Tibial nerve (tissue), 4 donors: Measurements from ENCODE around the gene RRAS2. TPM values are rescaled to one million over a fixed set of nuclear protein-coding genes. Genes with fewer than 3 reads are reported as not detected.
"Not testable (repeated sequence)": the region's sequence is repeated elsewhere in the genome, so short reads cannot be mapped to it uniquely, and the experiment has no call there.

Experiments
- DNase-seq, 2 donors: peaks; one replicate each; pipeline ENCODE4 v3.0.0-alpha.2; 2019; ENCODE audit warnings: low spot score in 2 of 2
- H3K27ac ChIP-seq, 4 donors: fragments of 200-600 bp; sonication (generic) in 3 of 4; one replicate each; pipeline ENCODE4 v1.5.1; 2017 to 2019; ENCODE audit warnings: mild to moderate bottlenecking in 1 of 4
- H3K27me3 ChIP-seq, 2 donors: fragments of 200-600 bp; sonication (generic) in 1 of 2; one replicate each; pipeline versions ENCODE4 v1.5.1 to v1.6.0; 2017 to 2019
- H3K36me3 ChIP-seq, 3 donors: fragments of 200-600 bp; sonication (generic); one replicate each; pipeline ENCODE4 v1.5.1; 2018 to 2019
- H3K4me1 ChIP-seq, 4 donors: fragments of 200-600 bp; sonication (generic) in 3 of 4; one replicate each; pipeline ENCODE4 v1.5.1; 2017 to 2019
- H3K4me3 ChIP-seq, 4 donors: fragments of 200-600 bp; sonication (generic) in 3 of 4; one replicate each; pipeline ENCODE4 v1.5.1; 2017 to 2019; ENCODE audit warnings: mild to moderate bottlenecking in 1 of 4, moderate library complexity in 1 of 4
- H3K9me3 ChIP-seq, 4 donors: fragments of 200-600 bp; sonication (generic) in 3 of 4; one replicate each; pipeline ENCODE4 v1.5.1; 2017 to 2019
- CTCF ChIP-seq, 5 experiments: fragments of 200-600 bp in 3 of 5; fragments of 450-650 bp in 2 of 5; sonication (generic) in 3 of 5; IDR thresholded peaks; one replicate each; pipeline ENCODE4 v1.5.1; 2016 to 2019; ENCODE audit warnings: antibody characterized with exemption in 5 of 5, mild to moderate bottlenecking in 3 of 5, moderate library complexity in 2 of 5
- EP300 ChIP-seq, 2 donors: sonication (generic); formaldehyde crosslinking; IDR thresholded peaks; one replicate each; pipeline ENCODE4 v1.6.1; 2017; ENCODE audit warnings: antibody characterized with exemption in 2 of 2, mild to moderate bottlenecking in 1 of 2
- POLR2A ChIP-seq, 2 donors: fragments of 450-650 bp; IDR thresholded peaks; one replicate each; pipeline ENCODE4 v1.6.1; 2017; ENCODE audit warnings: antibody characterized with exemption in 2 of 2, mild to moderate bottlenecking in 2 of 2, moderate library complexity in 2 of 2
- WGBS, 2 donors: methylation state at CpG; one replicate each; pipeline ENCODE4 v1.1.5; 2018; 5-methylcytosine and 5-hydroxymethylcytosine counted together
- total RNA-seq, 4 donors: library from RNA; depleted of rRNA; stranded (reverse); fragments of >200 nt; gene quantifications; one replicate each; pipeline ENCODE4 v1.1.0, GENCODE V29; 2016

RRAS2 gene
- total RNA-seq: 10 to 100 TPM; 43.2 to 64.0 (median 46.8) TPM

GRCh38 chr11:14358729-14359439 lies at the start of gene RRAS2:
RRAS2 (minus strand) TSS chr11:14359183; CDS start chr11:14358870, 313 bp downstream.
- Histone ChIP-seq H3K27ac (peak within 1 kb of the TSS; percentile 52 to 89 (median 78)), H3K9me3 (no peaks in the 10 kb centered on the region), H3K4me3 (peak within 1 kb of the TSS; percentile 66 to 94 (median 90)), H3K4me1 (peaks cover 0 to 19% (median 4%) of the 10 kb centered on the region in 4 donors), H3K36me3 (no peaks in the 10 kb centered on the region), H3K27me3 (no peaks in the 10 kb centered on the region)
- WGBS, 2 donors: 1 to 3% methylated on average over 15 to 30 of the region's 78 CpGs
- TF ChIP-seq EP300 (IDR thresholded peaks at IDR 0.05) (peak in 1 of 2 donors; percentile 78), CTCF (IDR thresholded peaks at IDR 0.05) (peak in 1 of 5 experiments; percentile 48), POLR2A (IDR thresholded peaks at IDR 0.05) (peak; percentile 51 to 81)
- DNase-seq: peak; percentile 52 to 53

- Histone ChIP-seq H3K27ac (no peak overlapping the region), H3K27me3 (no peaks in the 10 kb centered on the region), H3K9me3 (no peaks in the 10 kb centered on the region), H3K36me3 (no peaks in the 10 kb centered on the region), H3K4me1 (peaks cover 0 to 16% (median 0%) of the 10 kb centered on the region in 4 donors), H3K4me3 (no peak overlapping the region)
- TF ChIP-seq CTCF (IDR thresholded peaks at IDR 0.05) (no peak), POLR2A (IDR thresholded peaks at IDR 0.05) (no peak), EP300 (IDR thresholded peaks at IDR 0.05) (no peak)
- DNase-seq: no peak
- WGBS, 2 donors: 88 to 95% methylated on average over 2 of the region's 2 CpGs
Measured at GRCh38 chr11:14408612-14409011, 49.6 kb upstream of the RRAS2 start.

- not testable (repeated sequence) for H3K4me1 ChIP-seq, H3K36me3 ChIP-seq, H3K9me3 ChIP-seq, H3K27ac ChIP-seq, DNase-seq, H3K4me3 ChIP-seq, H3K27me3 ChIP-seq
- 97% methylated on average over 2 of the region's 2 CpGs for WGBS, 2 donors
Measured at GRCh38 chr11:14406116-14406515, 47.1 kb upstream of the RRAS2 start.

- not testable (repeated sequence) for H3K27ac ChIP-seq, H3K4me1 ChIP-seq, H3K27me3 ChIP-seq, H3K4me3 ChIP-seq, H3K9me3 ChIP-seq, H3K36me3 ChIP-seq, DNase-seq
- 97% methylated on average over 6 of the region's 6 CpGs for whole genome bisulfite sequencing, 2 donors
Measured at GRCh38 chr11:14403528-14403927, 44.5 kb upstream of the RRAS2 start.

GRCh38 chr11:14399087-14399486 lies 40.1 kb upstream of the RRAS2 start:
- Histone ChIP-seq H3K9me3 (no peaks in the 10 kb centered on the region), H3K27ac (no peak overlapping the region), H3K27me3 (no peaks in the 10 kb centered on the region), H3K4me3 (no peak overlapping the region), H3K4me1 (no peaks in the 10 kb centered on the region), H3K36me3 (no peaks in the 10 kb centered on the region)
- whole genome bisulfite sequencing, 2 donors: 61 to 69% methylated on average over 1 of the region's 1 CpG
- no peak for DNase-seq
- TF ChIP-seq CTCF (IDR thresholded peaks at IDR 0.05): no peak
- TF ChIP-seq EP300 (IDR thresholded peaks at IDR 0.05): no peak
- no peak for TF ChIP-seq POLR2A (IDR thresholded peaks at IDR 0.05)

- Histone ChIP-seq H3K27ac (no peak overlapping the region), H3K4me3 (no peak overlapping the region), H3K4me1 (no peaks in the 10 kb centered on the region), H3K9me3 (no peaks in the 10 kb centered on the region), H3K36me3 (no peaks in the 10 kb centered on the region), H3K27me3 (no peaks in the 10 kb centered on the region)
- TF ChIP-seq POLR2A (IDR thresholded peaks at IDR 0.05): no peak
- no peak for TF ChIP-seq CTCF (IDR thresholded peaks at IDR 0.05)
- no peak for TF ChIP-seq EP300 (IDR thresholded peaks at IDR 0.05)
- DNase-seq: no peak
Measured at GRCh38 chr11:14396273-14396672, 37.3 kb upstream of the RRAS2 start.
